Fibroblast of lung (primary cell): ENCODE results near the gene GPR180. TPM values are rescaled to one million over a fixed set of nuclear protein-coding genes. Genes with fewer than 3 reads are reported as not detected.

ENCODE experiments used
- DNase-seq, 2 donors: peaks; one replicate each; pipeline versions ENCODE4 v3.0.0 to v3.0.0-alpha.2; 2010; ENCODE audit warnings: low read depth in 2 of 2
- H2AFZ ChIP-seq: 2 replicates; pipeline ENCODE4 v1.5.1; 2012; ENCODE audit warnings: low read length, control low read depth, inconsistent platforms
- H3K27ac ChIP-seq: 2 replicates; pipeline ENCODE4 v1.5.1; 2011; ENCODE audit warnings: low read length, control low read depth; ENCODE audit not compliant: insufficient read depth
- H3K27me3 ChIP-seq: 2 replicates; pipeline ENCODE4 v1.5.1; 2011; ENCODE audit warnings: mild to moderate bottlenecking, low read length; ENCODE audit not compliant: control insufficient read depth, insufficient read depth
- H3K36me3 ChIP-seq: 2 replicates; pipeline ENCODE4 v1.5.1; 2011; ENCODE audit warnings: low read length; ENCODE audit not compliant: control insufficient read depth, insufficient read depth
- H3K4me1 ChIP-seq: 2 replicates; pipeline ENCODE4 v1.5.1; 2011; ENCODE audit warnings: low read length; ENCODE audit not compliant: control insufficient read depth, insufficient read depth; ENCODE audit errors: extremely low read depth
- H3K4me2 ChIP-seq: 2 replicates; pipeline ENCODE4 v1.5.1; 2011; ENCODE audit warnings: low read length, control low read depth; ENCODE audit not compliant: insufficient read depth; ENCODE audit errors: extremely low read depth
- H3K4me3 ChIP-seq, 4 experiments: fragments of 200-600 bp in 1 of 4; sonication (generic) in 1 of 4; replicated peaks in 1 of 4; 2 replicates each; pipeline ENCODE4 v1.5.1; 2011 to 2016; ENCODE audit warnings: low read length in 4 of 4, low read depth in 3 of 4, mild to moderate bottlenecking in 3 of 4, control low read depth in 2 of 4, inconsistent platforms in 1 of 4, mixed read lengths in 1 of 4; ENCODE audit not compliant: insufficient read depth in 1 of 4; ENCODE audit errors: control extremely low read depth in 1 of 4
- H3K79me2 ChIP-seq: 2 replicates; pipeline ENCODE4 v1.5.1; 2012; ENCODE audit warnings: mild to moderate bottlenecking, low read length, inconsistent platforms; ENCODE audit not compliant: control insufficient read depth, insufficient read depth
- H3K9ac ChIP-seq: 2 replicates; pipeline ENCODE4 v1.5.1; 2011; ENCODE audit warnings: mild to moderate bottlenecking, low read length, control low read depth; ENCODE audit not compliant: insufficient read depth
- H3K9me3 ChIP-seq: 2 replicates; pipeline ENCODE4 v1.5.1; 2012; ENCODE audit warnings: low read depth, low read length; ENCODE audit not compliant: control insufficient read depth, insufficient read depth
- H4K20me1 ChIP-seq: 2 replicates; pipeline ENCODE4 v1.5.1; 2011; ENCODE audit warnings: low read length; ENCODE audit not compliant: control insufficient read depth, insufficient read depth; ENCODE audit errors: extremely low read depth
- CTCF ChIP-seq, 2 donors: IDR thresholded peaks in 1 of 2; conservative IDR thresholded peaks in 1 of 2; 1 replicate in 1 of 2; 2 replicates in 1 of 2; pipeline ENCODE4 v1.5.1; 2011 to 2012; ENCODE audit warnings: low read length in 2 of 2, control low read depth in 1 of 2, inconsistent platforms in 1 of 2, low read depth in 1 of 2, mild to moderate bottlenecking in 1 of 2
- EZH2 ChIP-seq: IDR thresholded peaks from 2 replicates; pipeline ENCODE4 v1.5.1; 2012; ENCODE audit warnings: low read length, control low read depth, mild to moderate bottlenecking; ENCODE audit errors: missing control alignments
- polyA plus RNA-seq, 2 donors: library from polyadenylated mRNA; depleted of rRNA in 1 of 2; stranded (reverse) in 1 of 2; unstranded in 1 of 2; fragments of >200 nt; gene quantifications; 2 replicates each; pipeline ENCODE4 v1.2.1, GENCODE V29; 2011 to 2012; ENCODE audit warnings: missing spikeins in 1 of 2
- total RNA-seq: library from RNA; depleted of rRNA; stranded (reverse); fragments of >200 nt; gene quantifications from 2 replicates; pipeline ENCODE4 v1.2.1, GENCODE V29; 2014

GPR180 gene
- total and polyA plus RNA-seq, 2 donors (not counting 1 experiment from before 2014, with no cell fraction given): 9.0 to 12.1 TPM

DNA sequence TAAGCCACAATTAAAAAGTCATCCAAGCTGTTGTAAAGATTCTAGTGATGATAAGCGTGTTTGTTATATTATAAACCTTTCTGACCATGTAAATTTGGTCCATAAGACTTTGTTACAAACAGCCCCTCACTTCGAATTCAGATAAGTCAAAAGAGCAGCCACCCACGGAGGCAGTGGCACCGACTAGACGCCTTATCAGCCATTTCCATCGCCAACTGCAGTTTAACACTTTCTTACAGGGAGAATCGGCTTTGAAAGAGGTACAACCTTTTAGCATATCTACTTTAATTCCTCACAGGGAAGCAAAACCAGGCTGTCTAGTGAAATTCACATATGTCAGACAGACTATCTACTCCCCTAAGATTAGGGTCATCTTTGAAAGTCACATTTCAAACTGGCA, 63.2 kb downstream of the GPR180 start:
- DNase-seq: no peak
- no peaks in the 10 kb centered on the region for H4K20me1 ChIP-seq
- peaks cover 34% of the 10 kb centered on the region for H3K27me3 ChIP-seq
- no peaks in the 10 kb centered on the region for H3K79me2 ChIP-seq
- no peak overlapping the region for H3K4me2 ChIP-seq
- no peak for TF ChIP-seq CTCF (conservative IDR thresholded peaks at IDR 0.05 in 1 of 2, IDR thresholded peaks at IDR 0.05 in 1 of 2; ENCODE audit: low read depth in 1 of 2, low read length in 2 of 2)
- H3K4me3 ChIP-seq: no peak overlapping the region
- no peaks in the 10 kb centered on the region for H3K36me3 ChIP-seq
- H2AFZ ChIP-seq: no peak overlapping the region
- no peak overlapping the region for H3K9ac ChIP-seq
- H3K27ac ChIP-seq: no peak overlapping the region
- H3K4me1 ChIP-seq: no peaks in the 10 kb centered on the region
- H3K9me3 ChIP-seq: no peaks in the 10 kb centered on the region

- Histone ChIP-seq H3K9me3 (no peaks in the 10 kb centered on the region), H3K4me1 (no peaks in the 10 kb centered on the region), H2AFZ (no peak overlapping the region), H3K27me3 (peaks cover 34% of the 10 kb centered on the region), H3K9ac (no peak overlapping the region), H3K4me2 (no peak overlapping the region), H4K20me1 (no peaks in the 10 kb centered on the region), H3K4me3 (no peak overlapping the region), H3K27ac (no peak overlapping the region), H3K79me2 (no peaks in the 10 kb centered on the region), H3K36me3 (no peaks in the 10 kb centered on the region)
- no peak for DNase-seq
- no peak for TF ChIP-seq CTCF (conservative IDR thresholded peaks at IDR 0.05 in 1 of 2, IDR thresholded peaks at IDR 0.05 in 1 of 2; ENCODE audit: low read depth in 1 of 2, low read length in 2 of 2)
- no peak for TF ChIP-seq EZH2
Measured at GRCh38 chr13:94666065-94666464, 64.4 kb downstream of the GPR180 start.

DNA sequence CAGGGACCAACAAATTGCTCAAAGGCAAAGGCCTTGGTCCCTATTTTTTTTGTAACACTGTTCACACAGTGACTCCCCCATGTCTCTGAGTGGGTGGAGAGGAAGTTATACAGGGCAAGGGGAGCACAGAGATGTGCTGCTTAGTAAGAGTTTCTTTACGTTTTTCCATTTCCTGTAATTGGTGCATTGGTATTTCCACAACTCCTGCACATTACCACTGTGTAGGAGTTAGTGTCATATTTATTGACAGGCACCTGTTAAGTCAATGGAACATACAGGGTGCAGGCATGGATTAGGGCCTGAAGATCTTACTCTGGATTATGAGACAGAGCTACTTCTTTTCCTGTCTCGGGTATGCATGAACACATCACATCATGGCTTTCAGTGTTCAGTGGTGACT, 65.5 kb downstream of the GPR180 start:
- Histone ChIP-seq H3K4me3 (no peak overlapping the region), H3K27ac (no peak overlapping the region), H3K79me2 (no peaks in the 10 kb centered on the region), H2AFZ (no peak overlapping the region), H3K9ac (no peak overlapping the region), H4K20me1 (no peaks in the 10 kb centered on the region), H3K9me3 (no peaks in the 10 kb centered on the region), H3K36me3 (no peaks in the 10 kb centered on the region), H3K4me2 (no peak overlapping the region), H3K4me1 (no peaks in the 10 kb centered on the region), H3K27me3 (peaks cover 29% of the 10 kb centered on the region)
- no peak for TF ChIP-seq CTCF (conservative IDR thresholded peaks at IDR 0.05 in 1 of 2, IDR thresholded peaks at IDR 0.05 in 1 of 2; ENCODE audit: low read depth in 1 of 2, low read length in 2 of 2)
- no peak for TF ChIP-seq EZH2
- DNase-seq: no peak
